Measurements from ENCODE around the gene G6PC2.

Gene G6PC2

DNA sequence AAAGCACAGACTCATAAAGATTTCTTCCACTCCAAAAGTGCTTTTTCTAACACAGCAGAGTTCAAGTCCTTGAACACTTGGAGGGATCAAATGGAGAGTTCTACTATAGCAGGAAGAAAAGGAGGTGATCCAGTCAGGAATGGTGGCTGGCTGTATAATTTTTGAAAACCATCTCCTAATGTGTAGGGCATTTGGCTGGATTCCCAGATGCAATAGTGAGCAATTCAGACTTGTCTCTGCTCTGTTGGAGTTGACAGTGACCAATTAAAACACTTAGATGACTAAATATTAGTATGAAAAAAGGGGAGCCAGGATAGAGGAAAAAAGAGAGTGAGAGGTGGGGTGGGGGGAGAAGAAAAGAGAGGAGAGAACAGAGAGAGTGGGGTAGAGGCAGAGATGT, 5.3 kb upstream of the G6PC2 start:
- Histone ChIP-seq H2AFZ (ENCODE audit: low read length) (no peak overlapping the region), H3K9ac (ENCODE audit: low read length) (no peak overlapping the region), H3K79me2 (ENCODE audit: low read length) (no peaks in the 10 kb centered on the region), H4K20me1 (ENCODE audit: insufficient read depth, low read length) (no peaks in the 10 kb centered on the region), H3K36me3 (replicated peaks; ENCODE audit: insufficient read depth, low read length) (no peaks in the 10 kb centered on the region), H3K27me3 (replicated peaks; ENCODE audit: insufficient read depth, low read length) (no peaks in the 10 kb centered on the region), H3K9me3 (replicated peaks; ENCODE audit: insufficient read depth, low read length) (no peaks in the 10 kb centered on the region), H3F3A (ENCODE audit: insufficient read depth, low read length) (no peaks in the 10 kb centered on the region), H3K4me2 (ENCODE audit: low read depth, low read length) (no peak overlapping the region), H3K9me2 (replicated peaks; ENCODE audit: insufficient read depth, low read length) (no peaks in the 10 kb centered on the region), H3K27ac (ENCODE audit: low read length) (no peak overlapping the region), H3K4me3 (ENCODE audit: low read length) (no peak overlapping the region), H3K4me1 (ENCODE audit: low read length) (peaks cover 2% of the 10 kb centered on the region; the same call in 1 of the 2 replicates)
- TF ChIP-seq, protein P1, sequence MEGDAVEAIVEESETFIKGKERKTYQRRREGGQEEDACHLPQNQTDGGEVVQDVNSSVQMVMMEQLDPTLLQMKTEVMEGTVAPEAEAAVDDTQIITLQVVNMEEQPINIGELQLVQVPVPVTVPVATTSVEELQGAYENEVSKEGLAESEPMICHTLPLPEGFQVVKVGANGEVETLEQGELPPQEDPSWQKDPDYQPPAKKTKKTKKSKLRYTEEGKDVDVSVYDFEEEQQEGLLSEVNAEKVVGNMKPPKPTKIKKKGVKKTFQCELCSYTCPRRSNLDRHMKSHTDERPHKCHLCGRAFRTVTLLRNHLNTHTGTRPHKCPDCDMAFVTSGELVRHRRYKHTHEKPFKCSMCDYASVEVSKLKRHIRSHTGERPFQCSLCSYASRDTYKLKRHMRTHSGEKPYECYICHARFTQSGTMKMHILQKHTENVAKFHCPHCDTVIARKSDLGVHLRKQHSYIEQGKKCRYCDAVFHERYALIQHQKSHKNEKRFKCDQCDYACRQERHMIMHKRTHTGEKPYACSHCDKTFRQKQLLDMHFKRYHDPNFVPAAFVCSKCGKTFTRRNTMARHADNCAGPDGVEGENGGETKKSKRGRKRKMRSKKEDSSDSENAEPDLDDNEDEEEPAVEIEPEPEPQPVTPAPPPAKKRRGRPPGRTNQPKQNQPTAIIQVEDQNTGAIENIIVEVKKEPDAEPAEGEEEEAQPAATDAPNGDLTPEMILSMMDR (IDR thresholded peaks at IDR 0.05; ENCODE audit: low read length) = no peak
- TF ChIP-seq EZH2 (optimal IDR thresholded peaks at IDR 0.05; ENCODE audit: low read depth, low read length) = no peak
- TF ChIP-seq EZH2phosphoT487 (IDR thresholded peaks at IDR 0.05; ENCODE audit: low read length) = no peak
- DNase-seq = no peak

DNA sequence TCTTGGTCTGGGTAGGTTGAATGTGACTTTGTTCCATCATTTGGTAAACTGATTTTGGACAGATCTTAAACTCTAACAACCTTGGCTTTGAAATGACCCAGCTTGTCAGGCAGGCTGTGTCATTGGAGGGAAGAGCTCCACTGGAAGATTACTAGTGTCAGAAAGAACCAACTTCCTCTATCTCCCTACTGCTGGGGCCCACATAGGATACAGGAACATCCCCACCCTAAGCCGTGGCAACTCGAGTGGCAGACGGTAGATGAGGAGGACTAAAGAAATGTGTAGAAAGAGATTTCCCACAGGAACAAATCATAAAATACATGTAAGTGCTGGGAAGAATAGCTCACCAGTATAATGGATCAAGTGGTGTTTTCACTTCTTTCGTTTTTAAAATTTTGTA, 4.3 kb upstream of the G6PC2 start:
- DNase-seq = no peak
- H2AFZ ChIP-seq (ENCODE audit: low read length) = no peak overlapping the region
- no peaks in the 10 kb centered on the region for H3K4me1 ChIP-seq (ENCODE audit: low read length)
- no peak overlapping the region for H3K27ac ChIP-seq (ENCODE audit: low read length)
- H3K4me2 ChIP-seq (ENCODE audit: low read depth, low read length) = no peak overlapping the region
- H4K20me1 ChIP-seq (ENCODE audit: insufficient read depth, low read length) = no peaks in the 10 kb centered on the region
- no peaks in the 10 kb centered on the region for H3K9me3 ChIP-seq (replicated peaks; ENCODE audit: insufficient read depth, low read length)
- TF ChIP-seq EZH2phosphoT487 (IDR thresholded peaks at IDR 0.05; ENCODE audit: low read length) (no peak), EZH2 (optimal IDR thresholded peaks at IDR 0.05; ENCODE audit: low read depth, low read length) (no peak)
- TF ChIP-seq, protein P1 (IDR thresholded peaks at IDR 0.05; ENCODE audit: low read length) = no peak
- no peaks in the 10 kb centered on the region for H3K36me3 ChIP-seq (replicated peaks; ENCODE audit: insufficient read depth, low read length)
- H3F3A ChIP-seq (ENCODE audit: insufficient read depth, low read length) = no peaks in the 10 kb centered on the region
- no peaks in the 10 kb centered on the region for H3K79me2 ChIP-seq (ENCODE audit: low read length)
- H3K4me3 ChIP-seq (ENCODE audit: low read length) = no peak overlapping the region
- no peaks in the 10 kb centered on the region for H3K27me3 ChIP-seq (replicated peaks; ENCODE audit: insufficient read depth, low read length)
- no peaks in the 10 kb centered on the region for H3K9me2 ChIP-seq (replicated peaks; ENCODE audit: insufficient read depth, low read length)
- no peak overlapping the region for H3K9ac ChIP-seq (ENCODE audit: low read length)

DNA sequence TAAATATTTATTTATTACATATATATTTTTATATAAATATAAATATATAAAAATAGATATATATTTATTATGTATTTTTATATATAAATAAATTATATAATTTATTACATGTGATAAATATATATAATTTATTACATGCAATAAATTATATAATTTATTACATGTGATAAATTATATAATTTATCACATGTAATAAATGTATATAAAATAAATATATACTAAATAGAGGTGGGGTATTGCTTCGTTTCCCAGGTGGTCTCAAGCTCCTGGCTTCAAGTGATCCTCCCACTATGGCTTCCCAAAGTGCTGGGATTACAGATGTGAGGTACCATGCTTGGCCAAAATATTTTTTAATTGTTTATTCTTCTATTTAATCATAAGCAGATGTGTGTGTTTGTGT, 3.6 kb upstream of the G6PC2 start:
- no peak overlapping the region for H3K4me2 ChIP-seq (ENCODE audit: low read depth, low read length)
- H3K27me3 ChIP-seq (replicated peaks; ENCODE audit: insufficient read depth, low read length) = no peaks in the 10 kb centered on the region
- TF ChIP-seq EZH2 (optimal IDR thresholded peaks at IDR 0.05; ENCODE audit: low read depth, low read length) (no peak), EZH2phosphoT487 (IDR thresholded peaks at IDR 0.05; ENCODE audit: low read length) (no peak)
- TF ChIP-seq, protein P1 (IDR thresholded peaks at IDR 0.05; ENCODE audit: low read length) = no peak
- H3K27ac ChIP-seq (ENCODE audit: low read length) = no peak overlapping the region
- no peaks in the 10 kb centered on the region for H4K20me1 ChIP-seq (ENCODE audit: insufficient read depth, low read length)
- H3K36me3 ChIP-seq (replicated peaks; ENCODE audit: insufficient read depth, low read length) = no peaks in the 10 kb centered on the region
- no peaks in the 10 kb centered on the region for H3K9me3 ChIP-seq (replicated peaks; ENCODE audit: insufficient read depth, low read length)
- H3K9ac ChIP-seq (ENCODE audit: low read length) = no peak overlapping the region
- H3K79me2 ChIP-seq (ENCODE audit: low read length) = no peaks in the 10 kb centered on the region
- no peaks in the 10 kb centered on the region for H3K9me2 ChIP-seq (replicated peaks; ENCODE audit: insufficient read depth, low read length)
- no peaks in the 10 kb centered on the region for H3F3A ChIP-seq (ENCODE audit: insufficient read depth, low read length)
- H2AFZ ChIP-seq (ENCODE audit: low read length) = no peak overlapping the region
- no peak overlapping the region for H3K4me3 ChIP-seq (ENCODE audit: low read length)
- no peak for DNase-seq
- no peaks in the 10 kb centered on the region for H3K4me1 ChIP-seq (ENCODE audit: low read length)
